ENCODE results near the gene ARHGAP45.
"Not testable (repeated sequence)": the region's sequence is repeated elsewhere in the genome, so short reads cannot be mapped to it uniquely, and the experiment has no call there.

The ARHGAP45 gene

GRCh38 chr19:1116726-1117581 lies 50.0 kb downstream of the ARHGAP45 start:
- DNase-seq = no peak

- no peak for DNase-seq
Measured at GRCh38 chr19:1117654-1118053, 50.7 kb downstream of the ARHGAP45 start.

DNA sequence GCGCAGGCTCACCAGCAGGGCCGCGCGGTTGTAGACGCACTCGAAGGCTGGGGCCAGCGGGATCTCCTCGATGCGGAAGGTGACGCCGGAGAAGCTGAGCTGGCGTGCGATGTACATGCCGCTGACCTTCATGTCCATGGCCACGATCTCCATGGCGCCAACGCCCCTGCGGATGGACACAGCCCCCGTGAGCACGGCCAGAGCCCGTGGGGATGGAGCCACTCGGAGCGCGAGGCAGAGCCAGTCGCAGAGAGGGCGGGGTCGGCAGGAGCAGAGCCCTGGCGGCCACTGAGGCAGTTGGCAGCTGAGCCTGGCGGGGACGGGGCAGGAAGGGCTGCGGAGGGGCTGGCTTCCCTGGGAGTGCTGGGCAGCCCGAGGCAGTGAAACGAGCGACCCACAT lies 52.0 kb downstream of the ARHGAP45 start:
- DNase-seq = no peak

DNA sequence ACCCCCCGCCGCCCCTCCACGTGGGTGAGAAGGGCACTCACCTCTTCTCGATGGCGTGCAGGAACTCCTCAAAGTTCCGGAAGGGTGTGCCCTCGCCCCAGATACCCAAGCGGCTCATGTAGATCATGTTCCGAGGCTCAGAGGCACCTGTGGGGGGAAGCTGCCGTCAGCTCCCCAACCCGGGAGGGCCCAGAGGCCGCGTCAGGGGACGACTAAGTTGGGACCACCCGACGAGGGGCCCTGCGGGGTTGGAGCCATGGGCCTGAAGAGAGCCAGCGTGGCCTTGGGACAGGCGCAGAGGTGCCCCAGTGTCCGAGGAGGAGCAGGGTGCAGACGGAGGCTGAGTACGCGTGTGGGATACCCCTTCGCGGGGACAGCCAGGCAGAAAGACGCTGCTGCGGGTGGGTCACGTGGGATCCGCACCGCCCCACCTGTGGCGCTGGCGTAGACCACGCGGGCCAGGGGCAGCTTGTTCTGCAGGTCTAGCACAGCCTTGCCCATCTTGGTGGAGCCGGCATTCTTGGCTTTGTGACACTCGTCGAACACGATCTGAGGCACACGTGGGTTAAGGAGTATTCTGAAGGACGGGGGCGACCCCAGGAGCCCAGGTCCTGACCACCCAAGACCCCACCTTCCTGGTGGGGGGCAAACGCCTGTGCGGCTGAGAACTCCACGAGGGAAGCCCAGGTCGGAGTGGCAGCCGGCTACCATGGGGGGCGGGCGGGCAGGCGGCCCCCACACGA lies 52.7 kb downstream of the ARHGAP45 start:
- no peak for DNase-seq

GRCh38 chr19:1121395-1121794 lies 54.4 kb downstream of the ARHGAP45 start:
- no peak for DNase-seq

GRCh38 chr19:1122021-1122971 lies 55.3 kb downstream of the ARHGAP45 start:
- no peak for DNase-seq

DNA sequence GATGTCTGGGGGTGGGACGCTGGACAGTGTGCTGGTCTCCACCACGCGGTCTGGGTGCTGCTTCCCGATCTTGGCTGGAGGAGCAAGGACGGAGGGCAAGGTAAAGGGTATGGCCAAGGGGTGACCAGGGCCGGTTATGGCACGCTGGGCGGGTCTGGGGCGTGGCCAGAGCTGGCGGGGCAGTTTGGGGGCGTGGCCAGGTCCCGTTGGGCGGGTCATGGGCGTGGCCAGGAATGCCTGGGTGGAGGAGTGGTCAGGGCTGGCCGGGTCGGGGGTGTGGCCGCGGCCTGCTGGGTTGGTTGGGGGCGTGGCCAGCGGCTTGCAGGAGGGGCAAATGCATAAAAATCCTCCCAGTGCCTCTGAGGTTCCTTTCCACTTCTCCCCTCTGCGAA lies 56.0 kb downstream of the ARHGAP45 start:
- no peak for DNase-seq

DNA sequence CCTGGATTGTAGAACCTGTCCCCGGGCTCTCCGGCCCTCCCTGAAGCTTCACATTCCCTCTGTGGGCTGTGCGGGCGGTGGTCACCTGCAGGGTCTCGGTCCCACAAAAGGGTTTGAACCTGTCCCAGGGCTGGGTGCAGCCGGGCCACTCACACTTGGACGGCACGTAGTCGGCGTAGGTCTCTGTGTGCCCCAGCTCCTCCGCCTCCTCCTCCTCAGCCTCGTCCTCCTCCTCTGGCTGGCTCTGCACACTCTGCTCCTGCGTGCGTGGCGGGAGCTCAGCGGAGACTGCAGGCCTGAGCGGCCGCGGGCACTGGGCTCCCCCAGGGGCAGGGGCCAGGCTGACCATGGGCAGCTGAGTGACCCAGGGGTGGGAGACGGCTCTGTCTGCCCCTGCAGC lies 56.4 kb downstream of the ARHGAP45 start:
- DNase-seq = no peak

GRCh38 chr19:1123885-1124677 lies 57.1 kb downstream of the ARHGAP45 start:
- no peak for DNase-seq

- DNase-seq = no peak
Measured at GRCh38 chr19:1125601-1126467, 58.9 kb downstream of the ARHGAP45 start.

- DNase-seq = no peak
Measured at GRCh38 chr19:1126984-1127760, 60.2 kb downstream of the ARHGAP45 start.

- no peak for DNase-seq
Measured at GRCh38 chr19:1128106-1128505, 61.1 kb downstream of the ARHGAP45 start.

DNA sequence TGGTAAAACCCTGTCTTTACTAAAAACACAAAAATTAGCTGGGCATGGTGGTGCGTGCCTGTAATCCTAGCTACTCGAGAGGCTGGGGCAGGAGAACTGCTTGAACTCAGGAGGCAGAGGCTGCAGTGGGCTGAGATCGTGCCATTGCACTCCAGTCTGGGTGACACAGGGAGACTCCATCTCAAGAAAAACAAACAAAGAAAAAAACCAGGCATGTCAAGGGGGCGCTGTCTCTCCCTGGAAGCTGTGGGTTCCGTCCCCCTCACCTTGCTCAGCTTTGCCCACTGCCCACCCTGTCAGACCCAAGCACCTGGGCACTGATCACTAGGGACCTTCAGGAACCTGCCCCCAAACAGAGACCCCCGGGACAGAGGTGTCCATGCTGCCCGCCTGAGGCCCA lies 62.1 kb downstream of the ARHGAP45 start:
- DNase-seq = not testable (repeated sequence)

DNA sequence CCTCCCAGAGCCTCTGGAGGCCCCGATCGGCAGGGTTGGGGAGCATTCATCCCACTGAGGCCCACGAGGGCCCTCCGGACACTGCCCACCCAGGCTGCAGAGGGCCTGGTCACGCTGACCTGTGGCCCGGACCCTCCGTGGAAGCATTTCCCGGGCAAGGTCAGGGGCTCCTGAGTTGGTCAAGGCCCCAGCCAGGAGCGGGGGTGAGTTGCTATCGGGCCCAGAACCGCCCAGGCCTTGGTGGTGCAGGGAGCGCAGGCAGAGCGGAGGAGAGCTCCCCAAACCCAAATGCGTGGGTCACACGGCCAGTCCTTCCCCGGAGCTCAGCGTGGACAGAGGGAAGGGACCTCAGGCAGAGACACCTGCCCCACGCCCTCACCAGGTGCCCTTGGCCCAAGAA lies 62.6 kb downstream of the ARHGAP45 start:
- DNase-seq = no peak

DNA sequence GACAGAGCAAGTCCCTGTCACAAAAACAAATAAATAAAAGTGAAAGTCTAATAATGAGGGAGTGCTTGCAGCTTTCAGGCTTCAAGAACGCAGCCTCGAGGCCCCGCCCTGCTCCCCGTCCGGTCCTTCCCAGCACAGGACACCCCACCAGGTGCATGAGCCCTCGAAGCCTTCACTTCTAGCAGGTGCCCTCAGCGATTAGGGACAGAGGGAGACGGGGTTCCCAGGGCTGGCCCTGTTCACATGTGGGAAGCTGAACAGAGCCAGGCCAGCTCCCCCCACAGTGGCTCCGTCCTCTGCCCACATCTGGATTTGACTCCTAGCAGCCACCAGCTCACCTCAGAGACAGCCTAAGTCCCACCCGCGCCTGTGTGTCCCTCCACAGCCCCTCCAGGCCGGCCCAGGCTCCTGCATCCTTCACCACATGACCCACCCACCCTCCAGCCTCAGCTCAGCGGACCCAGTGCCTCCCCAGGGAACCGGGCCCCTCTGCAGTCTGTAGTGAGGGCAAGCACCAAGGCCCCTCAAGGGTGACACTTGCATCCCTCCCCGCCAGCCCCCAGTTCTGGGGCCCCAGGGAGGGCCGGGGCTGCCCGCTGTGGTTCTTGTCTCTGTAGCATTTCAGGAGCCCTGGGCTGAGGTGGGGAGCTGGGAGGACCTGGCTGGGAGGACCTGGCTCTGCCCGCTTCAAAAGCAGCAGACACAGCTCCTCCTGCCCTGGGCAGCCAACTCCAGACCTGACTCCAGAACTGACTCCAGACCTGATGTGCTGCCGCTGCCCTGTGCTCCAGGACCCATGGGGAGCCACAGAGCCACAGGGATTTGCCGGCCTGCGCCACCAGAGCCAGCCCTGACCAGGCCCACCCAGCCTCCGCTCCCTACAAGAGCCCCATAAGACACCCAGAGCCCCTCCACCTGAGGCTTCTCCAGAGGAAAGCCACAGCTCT lies 64.1 kb downstream of the ARHGAP45 start:
- DNase-seq = no peak

DNA sequence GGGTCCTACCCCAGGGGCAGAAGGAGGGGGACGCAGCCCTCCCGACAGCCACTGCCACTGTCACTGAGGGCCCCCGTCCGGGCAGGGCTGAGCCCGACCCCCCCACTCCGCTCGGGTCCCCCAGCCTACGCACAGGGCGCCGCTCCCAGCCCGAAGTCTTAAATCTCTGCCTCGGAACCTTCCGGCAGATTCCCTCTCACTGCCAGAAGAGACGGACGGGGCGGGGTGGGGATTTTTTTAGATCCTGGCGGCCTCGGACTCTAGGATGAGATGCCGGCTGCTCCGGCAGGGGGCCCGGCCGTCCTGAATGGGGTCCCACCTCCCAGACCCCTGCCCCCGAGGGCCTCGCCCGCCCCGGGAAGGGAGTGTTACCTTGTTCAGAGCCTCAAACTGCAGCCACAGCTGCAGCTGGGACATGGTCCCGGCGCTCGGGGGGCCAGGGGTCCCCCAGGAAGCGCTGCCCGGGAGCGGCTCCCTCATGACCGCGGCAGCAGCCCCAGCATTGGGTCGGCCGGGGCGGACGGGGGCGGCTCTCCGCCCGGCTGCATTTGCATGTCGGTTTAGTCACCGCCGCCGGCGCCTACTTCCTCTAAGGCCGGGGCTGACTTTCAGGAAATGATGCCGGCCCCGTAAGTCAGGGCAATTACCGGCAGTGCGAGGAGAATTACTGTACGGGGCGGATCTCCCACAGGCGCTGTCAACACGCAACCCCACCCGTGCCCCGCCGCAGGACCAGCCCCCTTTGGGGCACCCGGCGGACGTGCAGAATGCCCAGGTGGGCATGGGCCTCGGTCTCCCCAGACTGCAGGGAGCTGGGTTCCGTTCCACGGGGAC lies 65.0 kb downstream of the ARHGAP45 start:
- no peak for DNase-seq

DNA sequence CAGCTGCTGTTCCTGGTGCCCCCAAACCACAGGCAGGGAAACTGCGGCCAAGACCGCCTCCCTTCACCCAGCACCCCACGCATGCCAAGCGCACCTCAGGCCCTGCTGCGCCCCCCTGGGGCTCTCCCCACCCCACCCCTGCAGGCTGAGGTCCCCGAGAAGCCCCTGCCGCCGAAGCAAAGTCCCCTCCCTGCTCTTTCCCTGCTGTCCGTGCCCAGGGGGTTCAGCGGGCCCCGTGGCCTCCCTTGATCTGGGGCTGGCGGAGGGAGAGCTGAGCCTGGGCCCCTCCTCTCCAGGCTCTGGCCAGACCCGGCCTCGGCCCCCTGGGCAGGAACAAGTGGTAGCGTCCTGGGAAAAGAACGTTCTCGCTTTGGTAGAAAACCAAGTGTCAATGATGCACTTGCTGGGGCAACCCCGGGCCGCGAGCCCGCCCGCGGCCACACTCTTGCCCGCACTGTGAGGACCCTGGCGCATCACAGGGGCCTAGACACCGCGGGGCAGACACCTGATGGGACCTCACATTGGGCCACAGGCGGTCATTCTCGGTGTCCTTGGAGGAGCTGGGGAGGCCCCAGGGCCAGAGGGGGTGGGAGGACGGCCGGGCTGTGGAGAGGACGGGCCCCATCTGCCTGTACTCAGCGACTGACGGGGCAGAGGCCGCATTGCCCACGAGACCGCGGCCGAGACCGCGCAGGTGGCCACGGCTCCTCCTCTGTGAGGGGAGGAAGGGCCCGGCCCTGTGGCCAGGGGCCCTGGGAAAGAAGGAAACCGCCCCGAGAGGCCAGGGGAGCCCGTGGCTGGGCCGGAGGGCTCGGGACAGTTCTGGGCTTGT lies 65.8 kb downstream of the ARHGAP45 start:
- no peak for DNase-seq

Measured in NCI-H2171 (cell line).